Suprapubic skin (tissue), 4 donors: ENCODE results near the gene HOXD3.

Source experiments
- POLR2A ChIP-seq, 2 donors: fragments of 450-650 bp; IDR thresholded peaks; one replicate each; pipeline ENCODE4 v1.6.1; 2017; ENCODE audit warnings: antibody characterized with exemption in 2 of 2, mild to moderate bottlenecking in 2 of 2, moderate library complexity in 2 of 2
- POLR2AphosphoS5 ChIP-seq, 3 donors: sonication (generic); formaldehyde crosslinking; IDR thresholded peaks; one replicate each; pipeline ENCODE4 v1.6.1; 2017; ENCODE audit warnings: antibody characterized with exemption in 3 of 3
- TF ChIP-seq, protein P1 (sequence below), 2 donors: fragments of 200-600 bp in 1 of 2; fragments of 450-650 bp in 1 of 2; sonication (generic) in 1 of 2; IDR thresholded peaks; one replicate each; pipeline ENCODE4 v1.5.1; 2016 to 2019; ENCODE audit warnings: antibody characterized with exemption in 2 of 2, mild to moderate bottlenecking in 1 of 2, moderate library complexity in 1 of 2

- TF ChIP-seq, protein P1, sequence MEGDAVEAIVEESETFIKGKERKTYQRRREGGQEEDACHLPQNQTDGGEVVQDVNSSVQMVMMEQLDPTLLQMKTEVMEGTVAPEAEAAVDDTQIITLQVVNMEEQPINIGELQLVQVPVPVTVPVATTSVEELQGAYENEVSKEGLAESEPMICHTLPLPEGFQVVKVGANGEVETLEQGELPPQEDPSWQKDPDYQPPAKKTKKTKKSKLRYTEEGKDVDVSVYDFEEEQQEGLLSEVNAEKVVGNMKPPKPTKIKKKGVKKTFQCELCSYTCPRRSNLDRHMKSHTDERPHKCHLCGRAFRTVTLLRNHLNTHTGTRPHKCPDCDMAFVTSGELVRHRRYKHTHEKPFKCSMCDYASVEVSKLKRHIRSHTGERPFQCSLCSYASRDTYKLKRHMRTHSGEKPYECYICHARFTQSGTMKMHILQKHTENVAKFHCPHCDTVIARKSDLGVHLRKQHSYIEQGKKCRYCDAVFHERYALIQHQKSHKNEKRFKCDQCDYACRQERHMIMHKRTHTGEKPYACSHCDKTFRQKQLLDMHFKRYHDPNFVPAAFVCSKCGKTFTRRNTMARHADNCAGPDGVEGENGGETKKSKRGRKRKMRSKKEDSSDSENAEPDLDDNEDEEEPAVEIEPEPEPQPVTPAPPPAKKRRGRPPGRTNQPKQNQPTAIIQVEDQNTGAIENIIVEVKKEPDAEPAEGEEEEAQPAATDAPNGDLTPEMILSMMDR (IDR thresholded peaks at IDR 0.05): no peak
- TF ChIP-seq POLR2A (IDR thresholded peaks at IDR 0.05) (no peak), POLR2AphosphoS5 (IDR thresholded peaks at IDR 0.05) (no peak)
Measured at GRCh38 chr2:176162911-176163671, 6.0 kb downstream of the HOXD3 start.
